Colon (tissue), 2 donors: ENCODE data around the gene GAS5.
"Not testable (repeated sequence)": the region's sequence is repeated elsewhere in the genome, so short reads cannot be mapped to it uniquely, and the experiment has no call there.

Experiments
- FAIRE-seq: peaks from 2 replicates; lab custom pipeline; 2012; peaks lifted over from hg19 to GRCh38; lab: Jason Lieb, UNC
- donor health status: control.
- donor health status: control.

Gene GAS5

DNA sequence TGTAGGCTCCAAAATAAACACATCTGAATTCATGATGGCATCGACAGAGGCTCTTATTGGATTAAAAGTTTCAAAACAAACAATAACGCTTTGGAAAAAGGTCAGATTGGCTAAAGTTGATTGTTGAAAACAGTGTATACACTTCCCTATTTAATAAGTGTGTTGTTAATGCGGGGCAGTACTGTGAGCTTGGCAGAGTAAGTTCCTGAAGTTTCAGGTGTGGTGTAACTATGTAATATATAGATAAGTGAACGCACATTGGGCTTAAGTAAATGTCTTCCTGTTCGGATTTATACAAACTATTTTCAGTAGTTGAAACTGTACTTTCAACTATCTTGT, 1.2 kb upstream of the GAS5 start:
- FAIRE-seq: no peak

DNA sequence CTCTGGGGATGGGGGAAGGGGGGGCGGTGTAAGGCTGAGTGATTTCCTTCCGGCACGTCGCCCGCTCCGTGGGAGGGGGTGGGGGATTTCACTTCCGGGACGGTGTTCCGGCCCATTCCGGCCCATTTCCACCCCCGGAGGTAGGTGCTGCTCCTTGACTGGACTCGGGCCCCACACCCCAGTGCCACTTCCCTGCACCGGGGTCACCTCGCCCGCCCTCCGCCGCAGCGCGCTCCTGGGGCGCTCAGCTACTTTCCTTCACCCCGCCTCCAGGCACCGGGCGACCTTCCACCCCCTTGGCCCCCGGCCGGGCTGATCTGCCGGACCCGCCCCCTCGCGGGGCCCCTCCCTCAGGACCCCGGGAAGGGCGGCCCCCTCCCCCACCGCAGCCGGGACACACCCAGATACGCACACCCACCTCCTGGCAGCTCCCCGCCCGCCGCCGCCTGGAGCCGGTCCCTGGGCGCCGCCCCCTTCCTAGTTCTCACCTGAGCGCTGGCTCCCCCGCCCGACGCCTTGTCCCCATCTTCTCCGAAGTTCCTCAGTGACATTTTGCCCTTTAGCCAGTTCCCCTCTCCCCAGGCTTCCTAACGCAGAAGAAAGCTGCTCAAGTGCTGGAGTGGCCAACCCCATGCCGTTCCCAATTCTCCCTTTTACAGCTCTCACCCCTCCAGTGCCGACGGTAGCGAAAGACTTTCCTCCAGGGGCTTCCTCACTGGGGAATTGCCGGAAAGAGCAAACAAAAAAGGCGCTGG, 654 bp upstream of the GAS5 start, which contains the start of gene ZBTB37:
Gene ZBTB37 (plus strand): TSS at position 115 of the 755 bp plus-strand sequence. CDS start 1,846 bp downstream, outside the sequence.
- no peak for FAIRE-seq

DNA sequence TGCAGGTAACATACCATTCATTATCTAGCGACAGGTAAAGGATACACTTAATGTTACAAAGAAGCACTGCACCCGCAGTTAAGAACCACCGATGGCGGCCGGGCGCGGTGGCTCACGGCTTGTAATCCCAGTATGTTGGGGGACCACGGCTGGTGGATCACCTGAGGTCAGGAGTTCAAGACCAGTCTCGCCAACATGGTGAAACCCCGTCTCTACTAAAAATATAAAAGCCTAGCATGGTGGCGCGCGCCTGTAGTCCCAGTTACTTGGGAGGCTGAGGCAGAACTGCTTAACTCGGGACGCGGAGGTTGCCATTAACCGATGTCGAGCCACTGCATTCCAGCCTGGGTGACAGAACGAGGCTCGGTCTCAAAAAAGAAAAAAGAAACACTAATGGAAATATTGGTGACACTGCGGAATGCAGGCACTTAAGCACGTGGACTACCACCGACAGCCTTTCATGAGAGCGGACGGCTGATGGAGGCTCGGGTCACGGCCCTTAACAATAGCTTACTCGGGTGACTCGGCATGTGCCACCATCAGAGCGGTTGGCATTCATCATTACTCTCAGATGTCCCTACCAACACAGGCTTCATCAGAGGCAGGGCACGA, 542 bp downstream of the GAS5 start:
- no peak for FAIRE-seq

DNA sequence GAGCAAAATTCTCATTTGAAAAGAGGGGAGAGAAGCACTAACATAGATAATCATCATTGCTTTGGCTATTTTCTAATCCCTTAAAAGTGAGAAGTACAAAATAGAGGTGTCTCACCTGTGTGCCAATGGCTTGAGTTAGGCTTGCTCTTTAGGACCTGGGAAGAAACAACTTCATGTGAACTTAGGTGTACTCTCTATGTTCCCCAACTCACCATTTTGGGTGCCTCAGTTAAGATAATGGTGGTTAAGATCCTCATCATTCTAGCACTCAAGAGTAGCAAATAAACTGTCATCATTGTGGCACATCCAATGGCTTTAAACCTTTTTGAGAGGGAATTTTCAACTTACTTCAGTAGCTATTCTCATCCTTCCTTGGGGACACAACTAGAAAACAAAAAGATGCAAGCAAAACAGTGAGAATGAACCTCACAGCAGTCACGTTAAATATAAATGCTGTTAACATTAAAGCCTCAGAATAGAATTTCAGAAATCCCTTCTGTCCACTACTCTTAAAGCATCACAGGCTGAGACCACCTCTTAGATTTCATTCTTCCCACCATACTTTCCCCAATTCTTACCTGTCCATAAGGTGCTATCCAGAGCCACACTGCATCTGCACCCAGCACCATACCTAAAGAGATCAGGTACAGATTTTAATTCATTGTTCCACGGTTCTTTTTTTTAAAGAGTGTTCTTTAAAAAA, 1.2 kb downstream of the GAS5 start:
- no peak for FAIRE-seq

DNA sequence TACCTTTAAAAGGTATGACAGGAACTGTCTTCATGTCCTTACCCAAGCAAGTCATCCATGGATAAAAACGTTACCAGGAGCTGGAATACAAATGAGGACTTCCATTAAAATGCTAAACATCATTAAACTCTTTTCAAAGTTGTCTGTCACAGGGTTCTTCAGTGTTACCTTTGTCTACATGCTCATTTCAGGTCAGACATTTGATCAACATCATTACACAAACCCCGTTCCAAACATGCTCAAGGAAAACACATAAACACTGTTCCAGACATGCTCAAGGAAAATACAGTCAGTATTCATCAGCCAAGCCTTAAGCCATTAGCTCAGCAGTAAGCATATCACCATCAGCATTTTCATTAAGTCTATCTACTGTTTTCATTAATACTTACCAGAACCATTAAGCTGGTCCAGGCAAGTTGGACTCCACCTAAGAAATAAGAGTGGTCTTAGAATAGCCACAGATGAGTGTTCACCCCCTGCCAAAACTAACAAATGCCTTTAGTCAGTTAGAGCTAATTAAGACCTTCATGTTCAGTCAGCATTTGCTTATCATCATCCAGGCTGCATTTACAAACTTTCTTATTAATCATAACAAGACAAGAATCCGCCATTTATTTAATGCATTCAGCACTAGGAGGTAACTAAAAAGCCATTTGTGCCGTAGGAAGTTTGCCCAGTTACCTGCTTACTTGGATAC, 2.2 kb downstream of the GAS5 start:
- no peak for FAIRE-seq

DNA sequence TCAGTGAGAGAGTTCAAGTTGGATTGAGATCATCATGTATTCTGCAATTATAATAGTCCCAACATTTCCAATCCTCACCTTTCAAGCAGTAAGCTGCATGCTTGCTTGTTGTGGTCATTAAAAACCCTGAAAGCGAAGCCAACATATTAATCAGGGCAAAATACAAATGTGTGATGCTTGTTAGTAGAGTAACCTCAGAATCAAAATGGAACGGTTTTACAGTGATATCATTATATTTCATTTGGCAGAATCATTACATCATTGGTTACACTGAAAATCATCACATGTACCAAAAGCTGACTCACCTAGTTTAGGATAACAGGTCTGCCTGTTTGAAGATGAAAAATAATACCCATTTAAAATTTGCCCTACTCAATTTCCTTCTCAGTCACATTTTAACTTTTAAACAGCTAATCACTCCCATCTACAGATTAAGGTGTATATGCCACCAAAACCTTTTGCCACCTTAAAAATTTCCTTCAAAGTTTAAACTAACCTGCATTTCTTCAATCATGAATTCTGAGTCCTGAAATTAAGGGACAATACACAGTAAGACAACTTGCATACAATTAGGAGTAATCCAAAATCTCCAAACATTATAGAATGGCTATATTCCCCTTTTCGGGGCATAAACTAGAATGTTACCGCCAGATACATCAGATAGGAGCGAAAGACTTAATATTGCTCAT, 3.5 kb downstream of the GAS5 start:
- no peak for FAIRE-seq

DNA sequence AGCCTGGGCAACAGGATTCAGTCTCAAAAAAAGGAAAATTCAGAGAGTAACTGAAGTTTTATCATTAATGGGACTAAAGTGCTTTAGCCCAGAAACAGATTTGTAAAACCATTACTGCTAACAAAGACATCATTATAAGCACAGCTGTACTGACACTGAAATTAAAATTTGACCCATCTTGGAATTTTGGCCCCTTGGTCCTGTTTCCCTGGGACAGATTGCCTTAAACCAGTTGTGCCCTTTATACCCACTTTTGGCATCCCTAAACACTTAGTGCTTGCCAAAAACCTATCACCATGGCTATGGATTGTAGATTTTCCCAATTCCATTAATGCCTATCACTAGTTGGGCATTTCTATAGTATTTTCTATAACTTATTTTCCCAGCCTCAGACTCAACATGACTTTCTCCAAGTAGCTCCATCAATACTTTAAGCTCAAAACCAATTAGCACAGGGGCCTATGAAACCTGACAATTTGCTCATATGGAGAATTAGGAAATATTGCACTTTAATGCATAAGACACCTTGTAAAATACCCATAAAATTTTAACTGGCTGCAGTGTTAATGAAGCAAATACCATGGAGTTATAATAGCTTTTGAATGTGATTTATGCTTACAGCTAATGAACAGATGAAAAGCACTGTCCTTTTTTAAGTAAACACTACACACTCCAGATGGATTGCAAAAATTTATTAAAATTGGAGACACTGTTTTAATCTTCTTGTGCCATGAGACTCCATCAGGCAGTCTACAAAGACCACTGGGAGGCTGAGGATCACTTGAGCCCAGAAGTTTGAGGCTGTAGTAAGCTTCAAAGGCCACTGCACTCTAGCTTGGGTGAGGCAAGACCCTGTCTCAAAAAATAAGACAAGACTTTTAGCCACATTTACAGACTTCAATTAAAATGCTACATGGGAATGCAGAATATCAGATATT, 4.3 kb downstream of the GAS5 start:
- no peak for FAIRE-seq

DNA sequence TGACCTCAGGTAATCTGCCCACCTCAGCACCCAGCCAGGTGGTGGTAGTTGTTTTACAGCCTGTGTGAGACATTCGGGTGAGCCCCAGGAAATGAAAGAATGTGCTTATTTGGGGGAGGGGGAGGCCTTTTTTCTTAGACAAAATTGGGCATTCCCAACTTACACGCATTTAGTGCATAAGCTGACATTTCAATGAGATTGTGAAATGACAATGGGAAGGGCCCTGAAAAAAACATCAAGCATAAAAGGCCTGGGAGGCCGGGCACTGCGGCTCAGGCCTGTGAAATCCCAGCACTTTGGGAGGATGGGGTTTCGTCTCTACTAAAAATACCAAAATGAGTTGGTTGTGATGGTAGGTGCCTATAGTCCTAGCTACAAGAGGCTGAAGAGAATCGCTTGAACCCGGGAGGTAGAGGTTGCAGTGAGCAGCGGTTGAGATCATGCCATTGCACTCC, 5.0 kb downstream of the GAS5 start:
- no peak for FAIRE-seq

DNA sequence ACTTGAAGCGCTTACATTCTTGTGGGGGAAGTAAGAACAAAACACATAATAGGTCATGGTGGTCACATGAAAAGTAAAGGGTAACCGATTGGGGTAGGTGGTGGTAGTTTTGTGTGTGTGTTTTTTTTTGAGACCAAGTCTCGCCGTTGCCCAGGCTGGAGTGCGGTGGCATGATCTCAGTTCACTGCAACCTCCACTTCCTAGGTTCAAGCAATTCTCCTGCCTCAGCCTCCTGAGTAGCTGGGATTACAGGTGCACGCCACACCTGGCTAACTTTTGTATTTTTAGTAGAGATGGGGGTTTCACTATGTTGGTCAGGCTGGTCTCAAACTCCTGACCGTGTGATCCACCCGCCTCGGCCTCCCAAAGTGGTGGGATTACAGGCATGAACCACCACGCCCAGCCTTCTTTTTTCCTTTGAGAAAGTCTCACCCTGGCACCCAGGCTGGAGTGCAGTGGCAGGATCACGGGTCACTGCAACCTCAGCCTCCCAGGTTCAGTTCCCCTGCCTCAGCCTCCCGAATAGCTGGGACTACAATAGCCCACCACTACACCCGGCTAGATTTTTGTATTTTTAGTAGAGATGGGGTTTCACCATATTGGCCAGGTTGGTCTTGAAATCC, 5.5 kb downstream of the GAS5 start:
- FAIRE-seq: not testable (repeated sequence)

DNA sequence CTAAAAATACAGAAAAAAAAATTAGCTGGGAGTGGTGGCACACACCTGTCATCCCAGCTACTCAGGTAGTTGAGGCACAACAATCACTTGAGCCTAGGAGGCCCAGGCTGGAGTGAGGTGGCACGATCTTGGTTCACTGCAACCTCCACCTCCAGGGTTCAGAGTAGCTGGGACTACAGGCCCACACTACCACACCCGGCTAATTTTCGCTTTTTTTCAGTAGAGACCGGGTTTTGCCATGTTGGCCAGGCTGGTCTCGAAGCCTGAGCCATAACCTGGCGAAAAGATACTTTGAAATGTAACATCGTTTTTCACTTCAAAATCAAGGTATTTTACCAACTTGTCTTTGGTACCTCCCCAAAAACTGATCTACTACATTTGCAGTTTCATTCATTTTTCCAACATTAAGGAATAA, 6.1 kb downstream of the GAS5 start:
- no peak for FAIRE-seq

DNA sequence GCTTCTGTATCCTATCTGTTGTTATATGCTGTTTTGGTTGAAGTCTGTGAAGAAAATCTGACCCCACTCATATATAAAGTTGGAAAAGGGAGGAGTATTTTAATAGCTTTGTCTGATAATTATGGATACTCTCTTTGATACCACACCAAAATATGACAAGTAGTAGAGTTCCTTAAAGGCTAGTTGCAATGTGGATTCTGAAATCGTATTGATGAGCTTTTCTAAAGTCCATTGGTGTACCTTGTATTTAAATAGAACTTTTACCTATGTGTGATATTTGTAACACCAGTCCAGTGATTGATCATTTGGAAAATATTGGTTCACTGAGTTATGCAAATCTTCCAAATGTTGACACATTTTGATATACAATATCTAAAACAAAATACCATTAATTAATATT, 7.7 kb downstream of the GAS5 start:
- FAIRE-seq: no peak

DNA sequence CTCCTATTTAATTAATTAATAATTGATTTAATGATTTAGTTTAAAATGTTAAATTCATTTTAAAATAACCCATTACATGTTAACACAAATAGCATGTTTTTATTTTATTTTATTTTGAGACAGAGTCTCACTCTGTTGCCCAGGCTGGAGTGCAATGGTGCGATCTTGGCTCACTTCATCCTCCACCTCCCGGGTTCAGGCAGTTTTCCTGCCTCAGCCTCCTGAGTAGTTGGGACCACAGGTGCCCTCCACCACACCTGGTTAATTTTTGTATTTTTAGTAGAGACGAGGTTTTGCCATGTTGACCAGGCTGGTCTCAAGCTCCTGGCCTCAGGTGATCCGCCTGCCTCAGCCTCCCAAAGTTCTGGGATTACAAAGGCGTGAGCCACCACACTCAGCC, 8.2 kb downstream of the GAS5 start:
- not testable (repeated sequence) for FAIRE-seq

DNA sequence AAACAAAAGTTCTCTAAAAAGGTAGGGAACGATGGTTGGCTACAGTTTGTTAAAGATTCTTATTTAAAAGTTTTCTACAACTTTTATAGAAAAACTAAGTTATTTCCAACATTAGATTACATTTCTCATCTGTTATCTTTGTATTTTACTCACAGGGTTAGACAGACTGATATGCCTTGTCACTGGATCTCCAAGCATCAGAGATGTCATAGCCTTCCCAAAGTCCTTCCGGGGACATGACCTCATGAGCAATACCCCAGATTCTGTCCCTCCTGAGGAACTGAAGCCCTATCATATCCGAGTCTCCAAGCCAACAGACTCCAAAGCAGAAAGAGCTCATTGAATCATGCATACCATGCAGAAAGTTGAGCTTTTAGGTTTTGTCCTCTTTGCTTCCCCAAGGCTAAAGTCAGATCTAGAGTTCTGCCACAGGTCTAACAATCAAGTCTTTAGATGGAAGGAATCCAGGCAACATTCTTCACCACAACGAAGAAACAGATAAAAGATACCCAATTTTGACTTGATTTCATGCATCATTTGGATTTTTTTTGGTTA, 10.3 kb downstream of the GAS5 start:
- no peak for FAIRE-seq

DNA sequence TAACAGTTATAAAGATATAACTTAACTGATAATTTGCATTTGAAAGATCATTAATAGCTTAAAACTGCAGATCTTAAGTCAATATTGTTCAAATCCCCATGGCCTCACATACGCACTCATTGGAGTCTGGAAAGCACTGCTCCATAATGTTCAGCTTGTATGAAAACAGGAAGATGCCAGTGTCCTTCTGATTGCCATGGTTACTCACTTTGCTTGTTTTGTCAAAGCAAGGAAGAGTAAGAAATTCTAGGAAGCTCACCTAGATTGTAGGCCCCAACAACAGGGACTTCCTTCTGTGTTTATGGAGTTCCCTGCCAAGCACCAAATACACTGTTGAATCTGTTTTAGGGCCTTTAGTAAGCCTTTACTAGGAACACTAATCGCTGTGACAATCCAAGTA, 10.9 kb downstream of the GAS5 start:
- FAIRE-seq: no peak

DNA sequence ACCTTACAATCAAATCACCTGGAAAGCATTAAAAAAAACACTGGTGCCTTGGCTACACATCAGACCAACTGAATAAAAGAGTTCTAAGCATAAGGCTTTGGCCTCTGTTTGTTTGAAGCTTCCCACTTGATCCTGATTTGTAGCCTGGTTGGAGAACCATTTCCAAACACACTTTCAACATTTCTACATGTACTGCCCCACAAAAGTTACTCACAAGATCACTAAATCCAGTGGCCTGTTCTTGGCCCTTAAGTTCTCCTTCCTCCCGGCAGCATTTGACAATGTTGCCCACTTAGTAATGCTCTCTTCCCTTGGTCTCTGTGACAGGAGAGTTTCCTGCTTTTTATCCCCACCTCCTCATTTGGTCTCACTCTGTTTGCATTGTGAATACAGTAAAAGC, 11.8 kb downstream of the GAS5 start:
- FAIRE-seq: no peak

DNA sequence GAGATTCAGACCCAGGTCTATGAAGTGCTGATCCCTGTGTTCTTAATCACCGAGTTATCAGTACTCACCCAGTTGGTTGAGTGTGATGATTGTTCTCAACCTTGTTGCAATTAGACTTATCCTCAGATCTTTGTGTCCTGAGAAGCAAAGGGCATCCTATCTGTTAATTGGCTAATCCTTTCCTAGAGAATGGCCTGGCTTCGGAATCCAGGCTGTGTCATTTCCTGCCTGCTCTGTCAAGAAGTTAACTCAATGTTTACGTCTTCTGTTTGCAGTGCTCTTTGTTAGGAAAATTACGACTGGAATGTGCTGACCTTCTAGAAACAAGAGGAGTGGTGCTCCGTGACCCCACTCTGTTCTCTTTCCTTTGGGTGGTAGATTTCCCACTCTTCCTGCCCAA, 14.7 kb downstream of the GAS5 start:
- no peak for FAIRE-seq

DNA sequence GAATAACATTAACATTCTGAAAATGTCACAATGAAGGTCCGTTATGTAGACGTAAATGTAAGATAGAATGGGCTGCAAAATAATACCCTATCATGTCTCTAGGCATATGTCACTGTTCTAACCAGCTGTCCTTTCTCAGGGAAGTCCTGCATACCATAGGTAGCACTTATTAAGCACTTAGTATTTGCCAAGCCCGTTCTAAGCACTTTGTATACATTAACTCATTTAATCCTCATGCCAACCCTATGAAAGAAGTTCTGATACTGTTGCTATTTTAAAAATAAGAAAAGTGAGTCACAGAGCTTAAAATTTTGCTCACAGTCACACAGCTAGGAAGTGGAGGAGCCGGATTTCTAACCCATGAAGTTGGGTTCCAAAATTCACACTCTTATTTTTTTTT, 15.7 kb downstream of the GAS5 start:
- no peak for FAIRE-seq

DNA sequence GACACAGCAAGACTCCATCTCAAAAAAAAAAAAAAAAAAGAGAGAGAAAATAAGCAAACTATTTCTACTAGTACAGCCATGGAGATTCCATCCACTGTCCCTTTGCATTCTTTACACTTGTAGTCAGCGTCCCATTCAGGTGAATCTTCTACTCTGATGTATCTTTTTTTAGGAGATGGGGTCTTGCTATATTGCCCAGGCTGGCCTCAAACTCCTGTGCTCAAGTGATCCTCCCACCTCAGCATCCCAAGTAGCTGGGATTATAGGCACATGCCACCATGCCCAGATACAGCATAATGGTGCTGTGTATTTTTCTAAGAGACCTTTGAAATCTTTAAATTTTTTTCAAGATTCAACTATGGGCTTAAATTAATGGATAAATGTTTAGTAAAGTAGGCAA, 35.0 kb downstream of the GAS5 start:
- no peak for FAIRE-seq

DNA sequence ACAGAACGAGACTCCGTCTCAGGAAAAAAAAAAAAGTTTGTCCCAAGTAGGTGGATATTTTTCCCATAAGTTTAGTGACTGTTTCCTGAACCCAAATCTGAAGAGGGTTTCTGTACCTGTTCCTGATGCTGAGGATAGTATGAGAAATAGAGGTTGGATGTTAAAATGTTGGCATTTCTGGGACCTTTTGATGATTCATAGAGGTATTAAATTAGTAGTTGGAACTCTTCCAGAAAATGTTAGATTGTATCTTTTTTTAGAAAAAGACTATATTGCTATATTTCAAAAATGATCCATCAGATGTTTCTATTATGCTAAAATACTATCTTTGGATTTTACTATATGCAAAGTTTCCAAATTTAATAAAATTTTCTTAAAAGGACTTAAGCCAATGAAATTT, 40.2 kb downstream of the GAS5 start:
- FAIRE-seq: no peak
